GM21515 (cell line): ENCODE results near the gene SERF2.
"Not testable (repeated sequence)": the region's sequence is repeated elsewhere in the genome, so short reads cannot be mapped to it uniquely, and the experiment has no call there.

Experiments used
- ATAC-seq: cut with Tn5 transposase; IDR thresholded peaks from one replicate; pipeline ENCODE4 v1.9.1; 2021; ENCODE audit not compliant: unreplicated experiment

SERF2 gene

DNA sequence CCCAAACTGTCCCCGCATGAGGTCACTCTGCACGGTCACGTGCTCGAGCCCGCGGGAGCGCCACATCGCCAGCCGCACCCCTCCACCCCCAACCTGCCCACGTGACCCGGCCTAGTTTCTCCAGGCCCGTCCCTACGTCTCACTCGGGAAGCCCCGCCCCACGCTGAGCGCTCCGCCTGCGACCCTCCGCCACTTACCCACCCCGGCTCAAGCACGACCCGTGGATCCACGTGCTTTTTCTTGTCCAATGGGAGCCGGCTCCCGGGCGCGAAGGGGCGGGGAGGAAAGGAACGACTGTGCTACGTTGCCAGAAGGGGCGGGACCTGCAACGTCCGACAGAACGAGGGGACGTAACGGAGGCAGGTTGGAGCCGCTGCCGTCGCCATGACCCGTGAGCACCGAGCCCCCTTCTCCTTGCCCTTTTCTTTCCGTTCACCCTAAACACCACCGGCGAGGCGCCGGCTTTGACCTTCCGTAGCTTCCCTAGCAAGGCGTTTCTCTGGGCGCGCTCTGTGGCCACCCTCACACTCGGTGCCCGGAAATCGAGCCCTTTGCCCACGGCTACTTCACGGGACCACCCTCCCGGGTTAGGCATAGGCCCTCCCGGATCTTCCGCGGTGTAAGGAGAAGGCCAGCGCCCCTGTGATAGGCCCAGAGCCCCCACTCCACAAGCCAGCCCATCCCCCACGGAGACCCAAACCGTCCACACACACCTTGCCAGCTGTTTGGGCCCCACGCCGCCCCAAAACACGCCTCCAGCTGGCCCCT lies at the start of gene SERF2:
TSS of gene SERF2 (plus strand) at position 328 of the 768 bp plus-strand sequence. CDS start at position 385, 57 bp downstream.
- peak; percentile 79 for ATAC-seq

DNA sequence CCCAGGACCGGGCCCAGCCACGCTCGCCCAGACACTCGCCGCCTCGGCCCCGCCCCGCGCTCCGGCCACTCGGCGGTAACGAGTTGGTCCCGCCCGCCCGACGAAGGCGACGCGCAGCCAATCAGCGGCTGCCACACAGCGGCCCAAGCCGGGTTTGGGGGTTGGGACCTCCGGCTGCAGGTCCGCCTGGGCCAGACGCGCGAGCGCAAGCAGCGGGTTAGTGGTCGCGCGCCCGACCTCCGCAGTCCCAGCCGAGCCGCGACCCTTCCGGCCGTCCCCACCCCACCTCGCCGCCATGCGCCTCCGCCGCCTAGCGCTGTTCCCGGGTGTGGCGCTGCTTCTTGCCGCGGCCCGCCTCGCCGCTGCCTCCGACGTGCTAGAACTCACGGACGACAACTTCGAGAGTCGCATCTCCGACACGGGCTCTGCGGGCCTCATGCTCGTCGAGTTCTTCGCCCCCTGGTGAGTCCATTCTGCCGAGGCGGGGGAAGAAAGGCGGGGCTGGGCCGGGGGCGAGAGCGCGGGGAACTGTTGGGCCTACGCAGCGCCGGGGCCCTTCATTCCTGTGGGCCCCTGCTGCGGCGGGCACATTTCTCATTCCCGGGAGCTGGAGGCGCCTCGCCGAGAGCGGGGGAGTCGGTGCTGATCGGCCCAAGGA lies 45.7 kb upstream of the SERF2 start, which contains the start of gene PDIA3:
TSS of gene PDIA3 (plus strand) at position 194 of the 658 bp plus-strand sequence. CDS start at position 296, 102 bp downstream.
- peak; percentile 76 for ATAC-seq

DNA sequence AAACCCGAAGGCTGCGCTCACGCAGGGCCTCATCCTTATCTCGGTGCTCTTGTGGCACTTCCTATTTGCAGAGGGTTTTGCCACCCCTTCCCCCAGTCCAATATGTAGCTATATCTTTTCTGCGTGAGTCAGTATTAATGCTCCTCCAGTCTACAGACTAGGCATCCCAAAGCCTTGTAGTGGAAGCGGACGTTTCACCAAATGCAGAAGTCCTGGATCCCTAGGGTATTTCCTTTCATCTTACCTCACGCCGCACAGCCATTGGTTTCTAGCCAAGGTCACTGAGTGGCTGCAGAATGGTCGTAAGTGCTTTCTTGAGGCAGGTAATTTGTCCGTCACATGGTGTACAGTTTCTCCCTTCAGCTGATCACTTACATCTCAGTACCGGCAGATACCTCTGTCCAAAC lies 45.2 kb upstream of the SERF2 start:
- not testable (repeated sequence) for ATAC-seq

DNA sequence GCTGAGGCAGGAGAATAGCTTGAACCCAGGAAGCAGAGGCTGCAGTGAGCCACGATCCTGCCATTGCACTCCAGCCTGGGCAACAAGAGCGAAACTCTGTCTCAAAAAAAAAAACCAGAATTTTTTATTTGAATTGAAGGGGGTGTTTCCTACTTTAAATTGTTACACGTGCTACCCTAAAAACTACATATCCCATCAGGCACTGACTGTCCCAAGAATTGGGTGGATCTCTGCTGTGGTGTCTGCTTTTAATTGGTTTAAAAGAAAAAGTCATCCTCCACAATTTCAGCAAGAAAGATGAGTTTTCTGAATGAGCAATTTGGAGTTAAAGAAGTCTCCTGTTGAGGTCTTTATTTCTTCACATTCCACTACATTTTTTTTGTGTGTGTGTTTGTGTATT lies 43.7 kb upstream of the SERF2 start:
- ATAC-seq = no peak

GRCh38 chr15:43749690-43750345 lies 42.3 kb upstream of the SERF2 start:
- ATAC-seq = peak; percentile 47

- no peak for ATAC-seq
Observed at GRCh38 chr15:43751885-43752284, 40.2 kb upstream of the SERF2 start.

- no peak for ATAC-seq
Observed at GRCh38 chr15:43762824-43763223, 29.3 kb upstream of the SERF2 start.

- ATAC-seq = no peak
Observed at GRCh38 chr15:43763819-43764446, 28.2 kb upstream of the SERF2 start.

GRCh38 chr15:43769584-43770228 lies 22.4 kb upstream of the SERF2 start:
- no peak for ATAC-seq

- no peak for ATAC-seq
Observed at GRCh38 chr15:43771816-43772215, 20.3 kb upstream of the SERF2 start.

GRCh38 chr15:43772624-43773023 lies 19.5 kb upstream of the SERF2 start:
- ATAC-seq = no peak

DNA sequence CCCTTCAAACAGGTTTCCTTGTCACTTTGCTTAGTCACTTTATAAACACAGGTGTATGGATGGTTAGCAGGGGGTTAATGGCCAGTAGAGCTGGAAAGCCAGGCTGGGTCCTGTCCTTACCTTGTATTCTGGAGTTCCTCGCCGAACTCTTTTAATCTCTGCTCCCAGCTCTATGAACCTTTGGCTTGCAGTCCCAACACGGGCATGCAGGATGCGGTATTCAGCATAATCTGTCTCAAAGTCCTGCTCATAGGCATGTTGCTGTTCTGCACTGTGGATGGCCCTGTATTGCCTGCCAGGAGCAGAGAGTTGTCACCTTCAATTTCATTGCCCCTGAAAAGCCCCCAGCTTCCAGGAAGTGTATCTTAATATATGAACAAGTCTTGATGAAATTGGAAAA lies 18.1 kb upstream of the SERF2 start:
- no peak for ATAC-seq

DNA sequence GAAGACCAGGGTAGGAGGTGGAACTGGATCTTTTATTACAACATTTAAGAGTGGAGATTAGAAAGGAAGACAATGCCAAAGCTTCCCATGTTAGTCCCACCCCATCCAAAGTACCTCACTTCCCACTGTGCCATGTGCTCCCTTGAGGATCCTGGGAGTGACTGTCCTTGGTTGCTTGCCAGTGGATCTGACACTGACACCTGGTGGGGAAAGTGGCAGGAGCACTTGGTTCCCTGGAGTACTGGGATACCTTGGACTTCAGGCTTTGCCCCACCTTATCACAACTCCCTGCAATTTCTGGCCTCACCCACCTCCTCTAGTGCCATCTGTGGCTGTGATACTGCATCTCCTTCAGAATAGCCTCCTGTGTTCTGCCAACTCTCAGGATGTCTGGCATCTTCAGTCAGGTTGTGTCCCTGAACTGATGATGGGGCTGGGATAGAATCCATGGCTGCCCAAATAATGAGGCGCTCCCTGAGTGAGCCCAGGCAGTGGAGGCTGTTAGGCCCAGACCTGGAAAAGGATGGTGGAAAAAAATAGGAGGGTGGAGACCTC lies 16.6 kb upstream of the SERF2 start:
- no peak for ATAC-seq

DNA sequence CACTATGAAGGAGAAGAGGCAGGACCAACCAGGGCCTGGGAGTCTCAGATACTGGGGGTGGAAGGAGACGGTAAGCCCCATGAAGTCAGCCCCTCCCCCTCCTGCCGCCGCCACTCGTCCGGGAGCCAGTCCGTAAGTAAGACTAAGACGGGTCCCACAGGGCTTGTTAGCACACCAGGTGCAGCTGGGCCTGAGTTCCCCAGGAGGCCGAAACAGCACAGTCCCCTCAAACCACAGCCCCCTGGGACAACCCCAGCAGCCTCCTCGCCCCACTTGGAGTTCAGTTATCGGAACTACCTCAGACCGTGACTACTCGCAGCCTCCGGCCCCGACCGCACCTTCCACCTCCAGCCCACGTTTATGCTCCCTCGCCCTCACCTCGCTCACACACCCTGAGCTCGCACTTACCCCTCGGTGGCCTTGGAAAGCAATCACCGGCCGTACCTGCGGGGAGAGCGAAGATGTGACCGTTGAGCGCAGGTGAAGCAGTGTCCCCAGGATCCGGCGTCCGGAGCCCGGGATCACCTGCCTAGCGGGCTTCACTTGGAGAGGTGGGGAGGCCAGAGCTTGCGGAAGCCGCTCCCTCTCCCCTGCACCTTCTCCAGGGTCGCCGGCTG lies 15.9 kb upstream of the SERF2 start:
- ATAC-seq = peak; percentile 61

DNA sequence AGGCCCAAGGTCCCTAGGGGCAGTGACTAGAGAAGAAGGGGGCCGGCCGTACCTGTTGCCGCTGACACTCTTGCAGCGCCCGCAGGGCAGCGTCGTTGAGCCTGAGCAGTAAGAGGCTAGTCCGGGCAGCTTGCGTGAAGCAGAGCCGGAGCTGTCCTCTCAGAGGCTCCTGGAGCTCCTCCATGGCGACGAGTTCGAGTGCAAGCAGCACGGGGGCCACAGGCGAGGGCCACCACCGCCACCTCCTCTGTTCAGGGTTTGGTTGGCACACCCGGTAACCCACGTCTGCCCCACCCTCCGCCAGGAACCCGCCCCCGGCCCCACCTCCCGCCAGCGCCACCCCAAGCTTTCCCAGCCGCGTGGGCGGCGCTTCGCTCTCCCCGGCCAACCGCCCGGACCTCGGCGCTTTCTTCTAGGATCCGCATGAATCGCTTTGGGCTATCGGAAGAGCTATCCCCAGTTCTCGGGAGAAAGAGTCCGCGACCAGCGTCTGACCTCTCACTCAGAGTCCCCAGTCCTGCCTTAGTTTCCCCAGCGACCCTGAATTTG lies 15.3 kb upstream of the SERF2 start, which contains the start of gene ELL3:
TSS of gene ELL3 (minus strand) at position 249 of the 549 bp plus-strand sequence. CDS start at position 184, 65 bp downstream.
- ATAC-seq = peak; percentile 31

- ATAC-seq = peak; percentile 35
Observed at GRCh38 chr15:43777267-43777914, 14.7 kb upstream of the SERF2 start.

DNA sequence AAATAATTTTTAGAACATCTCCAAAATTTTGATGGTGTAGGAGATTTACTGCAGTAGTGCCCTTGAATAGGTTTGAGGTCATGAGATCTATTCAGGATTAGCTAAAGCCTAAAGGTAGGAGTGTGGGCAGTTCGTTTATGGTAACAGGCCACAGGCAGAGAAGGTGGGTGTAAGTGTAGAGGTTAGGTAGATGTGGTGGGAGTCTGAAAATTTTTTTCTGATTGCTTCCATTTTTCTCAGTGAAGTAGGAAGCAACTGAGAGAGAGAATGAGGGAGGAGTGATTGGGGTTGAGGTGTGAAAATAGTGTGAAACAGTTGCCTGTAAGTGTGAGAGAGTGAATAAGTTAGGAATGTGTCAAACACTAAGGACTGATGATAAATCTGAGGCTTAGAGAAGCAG lies 13.1 kb upstream of the SERF2 start:
- ATAC-seq = no peak

DNA sequence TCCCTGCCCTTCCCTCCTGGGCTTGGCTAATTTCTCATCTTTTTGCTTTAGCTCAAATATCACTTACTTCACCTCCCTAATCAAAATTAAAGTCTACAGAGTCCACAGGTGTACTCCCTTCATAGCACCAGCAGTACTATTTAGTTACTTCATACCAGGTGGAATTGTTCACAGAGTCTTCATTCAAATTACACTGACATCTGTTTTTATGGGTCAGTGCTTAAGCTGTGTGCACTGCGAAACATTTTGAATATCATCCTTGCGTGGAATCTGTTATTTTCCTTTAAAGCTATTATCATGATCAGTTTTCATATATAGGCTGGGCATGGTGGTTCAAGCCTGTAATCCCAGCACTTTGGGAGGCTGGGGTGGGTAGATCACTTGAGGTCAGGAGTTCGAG lies 2.7 kb upstream of the SERF2 start:
- ATAC-seq = no peak
